ENCODE data around the gene RPS27L.

DNA sequence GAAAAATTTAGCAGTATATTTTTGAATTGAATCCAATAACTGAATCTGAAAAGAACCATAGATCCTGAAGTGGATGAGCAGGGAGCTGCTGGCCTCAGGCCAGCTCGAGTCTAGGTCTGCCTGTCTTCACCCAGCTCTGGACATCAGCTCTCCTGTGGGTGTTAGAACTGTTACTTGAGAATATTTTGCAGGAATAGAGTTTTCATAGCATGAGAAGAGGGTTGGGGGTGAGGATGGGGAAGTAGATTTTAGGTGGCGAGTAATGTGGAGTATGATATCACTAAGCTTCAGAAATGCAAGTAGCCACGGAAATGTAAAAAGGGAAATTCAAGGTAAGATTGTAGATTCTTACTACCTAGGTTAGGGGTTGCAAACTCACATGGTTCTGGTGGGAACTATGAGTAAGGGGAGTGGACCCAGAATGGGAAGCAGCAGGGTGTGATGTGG is 38.3 kb upstream of the RPS27L start:
- no peak for TF ChIP-seq POLR2A (IDR thresholded peaks at IDR 0.05)
- TF ChIP-seq, protein P1, sequence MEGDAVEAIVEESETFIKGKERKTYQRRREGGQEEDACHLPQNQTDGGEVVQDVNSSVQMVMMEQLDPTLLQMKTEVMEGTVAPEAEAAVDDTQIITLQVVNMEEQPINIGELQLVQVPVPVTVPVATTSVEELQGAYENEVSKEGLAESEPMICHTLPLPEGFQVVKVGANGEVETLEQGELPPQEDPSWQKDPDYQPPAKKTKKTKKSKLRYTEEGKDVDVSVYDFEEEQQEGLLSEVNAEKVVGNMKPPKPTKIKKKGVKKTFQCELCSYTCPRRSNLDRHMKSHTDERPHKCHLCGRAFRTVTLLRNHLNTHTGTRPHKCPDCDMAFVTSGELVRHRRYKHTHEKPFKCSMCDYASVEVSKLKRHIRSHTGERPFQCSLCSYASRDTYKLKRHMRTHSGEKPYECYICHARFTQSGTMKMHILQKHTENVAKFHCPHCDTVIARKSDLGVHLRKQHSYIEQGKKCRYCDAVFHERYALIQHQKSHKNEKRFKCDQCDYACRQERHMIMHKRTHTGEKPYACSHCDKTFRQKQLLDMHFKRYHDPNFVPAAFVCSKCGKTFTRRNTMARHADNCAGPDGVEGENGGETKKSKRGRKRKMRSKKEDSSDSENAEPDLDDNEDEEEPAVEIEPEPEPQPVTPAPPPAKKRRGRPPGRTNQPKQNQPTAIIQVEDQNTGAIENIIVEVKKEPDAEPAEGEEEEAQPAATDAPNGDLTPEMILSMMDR (IDR thresholded peaks at IDR 0.05): no peak

Measured in uterus (tissue), 2 donors.